H1 (cell line): Measurements from ENCODE around the gene TAGLN3. TPM values are rescaled to one million over a fixed set of nuclear protein-coding genes. Genes with fewer than 3 reads are reported as not detected.

Experiments
- CREB1 ChIP-seq: IDR thresholded peaks from 2 replicates; pipeline ENCODE4 v1.6.1; 2012; ENCODE audit warnings: inconsistent platforms
- polyA plus RNA-seq, 7 experiments: library from polyadenylated mRNA; depleted of rRNA in 3 of 7; stranded (reverse) in 5 of 7; unstranded in 2 of 7; fragments of >200 nt in 5 of 7; fragments of 200-250 nt in 2 of 7; gene quantifications; 1 replicate in 5 of 7; 2 replicates in 1 of 7; 4 replicates in 1 of 7; pipeline versions ENCODE4 v1.2.1 to v1.2.3, GENCODE V29; 2011 to 2013; ENCODE audit warnings: missing spikeins in 2 of 7, mixed read lengths in 2 of 7
- total RNA-seq: library from RNA; stranded (reverse); fragmentation: NEBNext Ultra II Directional; extraction: Animal tissue kit (Norgen Biotek cat#: 25700); gene quantifications from 2 replicates; pipeline ENCODE4 v1.2.1, GENCODE V29; 2021

Gene TAGLN3
- total and polyA plus RNA-seq, 2 of the 8 experiments (the other 6 are each of a cell fraction or from before 2014, with no cell fraction given) = 6.3 to 7.5 TPM

DNA sequence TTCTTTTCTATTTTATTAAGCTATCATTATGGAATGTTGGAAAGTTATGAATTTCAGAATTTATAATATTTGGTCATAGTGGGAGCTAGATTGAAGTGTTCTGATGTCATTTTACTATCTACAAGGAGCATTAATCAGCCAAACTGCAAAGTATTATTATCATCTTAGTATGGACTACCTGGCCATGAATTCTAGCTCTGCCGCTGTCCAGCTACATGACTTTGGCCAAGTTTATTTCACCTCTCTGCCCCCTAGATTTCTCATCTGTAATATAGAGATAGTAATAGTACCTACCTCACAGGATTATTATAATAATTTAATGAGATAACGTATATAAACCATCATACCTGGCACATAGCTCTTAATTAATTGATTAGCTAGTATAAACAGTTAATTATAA lies 47.7 kb upstream of the TAGLN3 start (continued):
- no peak for TF ChIP-seq CREB1
